Lower leg skin (tissue), 4 donors: ENCODE data around the gene DYNLT1. TPM values are rescaled to one million over a fixed set of nuclear protein-coding genes. Genes with fewer than 3 reads are reported as not detected.

Experiments
- DNase-seq, 2 donors: peaks; one replicate each; pipeline ENCODE4 v3.0.0-alpha.2; 2019; ENCODE audit warnings: low spot score in 2 of 2
- H3K4me3 ChIP-seq: fragments of 200-600 bp; sonication (generic); 2 replicates; pipeline ENCODE4 v1.5.1; 2017; ENCODE audit warnings: mild to moderate bottlenecking, low read depth; ENCODE audit not compliant: poor library complexity, severe bottlenecking
- POLR2A ChIP-seq, 2 donors: fragments of 450-650 bp; IDR thresholded peaks; one replicate each; pipeline ENCODE4 v1.6.1; 2016 to 2017; ENCODE audit warnings: antibody characterized with exemption in 2 of 2, mild to moderate bottlenecking in 1 of 2, moderate library complexity in 1 of 2
- WGBS, 2 donors: methylation state at CpG; one replicate each; pipeline ENCODE4 v1.1.5; 2018; 5-methylcytosine and 5-hydroxymethylcytosine counted together
- intact Hi-C: fragments of 100-400 bp; cut with DNase I; formaldehyde crosslinking; loops from one replicate; pipeline ENCODE4 v1.15.0; 2023; ENCODE audit warnings: low total_unique reads
- total RNA-seq, 4 donors: library from RNA; depleted of rRNA; stranded (reverse); fragments of >200 nt; gene quantifications; one replicate each; pipeline ENCODE4 v1.1.0, GENCODE V29; 2016
- TF ChIP-seq, protein P1 (sequence below), 3 donors: fragments of 450-650 bp; IDR thresholded peaks; one replicate each; pipeline ENCODE4 v1.5.1; 2016; ENCODE audit warnings: antibody characterized with exemption in 3 of 3, mild to moderate bottlenecking in 3 of 3, moderate library complexity in 2 of 3

DYNLT1 gene
- total RNA-seq, 4 donors from 2014 or later = 27.0 to 48.6 (median 36.3) TPM

DNA sequence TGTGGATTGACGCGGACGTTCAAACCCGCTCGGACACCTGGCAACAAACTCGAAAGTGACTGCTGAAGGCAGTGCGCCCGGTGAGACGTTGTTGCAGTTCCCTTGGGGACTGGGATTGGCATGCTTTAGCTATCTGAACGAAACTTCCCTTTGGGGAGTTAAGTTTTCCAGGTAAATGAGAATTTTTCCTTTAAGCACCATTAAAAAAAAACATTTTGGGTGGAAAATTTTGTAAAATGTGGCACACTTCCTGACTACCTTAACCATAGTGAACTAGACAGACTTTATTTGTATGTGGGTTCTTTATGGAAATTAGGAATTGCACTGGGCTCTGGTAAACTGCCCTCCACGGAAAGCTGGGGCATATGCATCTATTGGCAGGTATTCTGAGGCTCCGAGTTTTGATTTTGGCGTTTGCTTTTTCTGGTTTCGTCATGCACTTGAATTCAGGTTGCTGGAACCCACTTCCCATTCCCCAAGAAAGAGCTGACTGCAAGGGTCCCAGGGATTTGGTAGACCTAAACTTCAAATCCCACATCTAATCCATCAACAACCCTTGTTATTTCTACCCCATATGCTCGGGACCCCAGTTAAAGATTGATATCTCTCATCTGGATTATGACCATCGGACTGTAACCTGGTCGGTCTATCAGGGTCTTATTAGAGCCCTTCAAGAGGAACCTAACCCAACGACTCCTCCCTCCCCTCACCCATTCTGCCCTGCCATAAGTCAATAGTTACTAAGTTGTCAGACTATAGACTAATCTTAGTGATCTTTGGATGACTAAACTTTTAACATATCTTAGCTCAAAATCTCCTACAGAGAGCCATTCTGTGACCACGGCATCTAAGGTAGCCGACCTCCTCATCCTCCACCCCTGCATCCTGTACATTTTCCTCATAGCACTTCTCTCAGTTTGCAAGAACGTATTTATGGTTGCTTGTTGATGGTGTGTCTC is 800 bp upstream of the DYNLT1 start:
- 32 to 33% methylated on average over 21 of the region's 21 CpGs for WGBS, 2 donors
- peak in 1 of 2 donors; percentile 79 for DNase-seq
- intact Hi-C loops = no loop called here
- TF ChIP-seq POLR2A (IDR thresholded peaks at IDR 0.05) = no peak
- TF ChIP-seq, protein P1, sequence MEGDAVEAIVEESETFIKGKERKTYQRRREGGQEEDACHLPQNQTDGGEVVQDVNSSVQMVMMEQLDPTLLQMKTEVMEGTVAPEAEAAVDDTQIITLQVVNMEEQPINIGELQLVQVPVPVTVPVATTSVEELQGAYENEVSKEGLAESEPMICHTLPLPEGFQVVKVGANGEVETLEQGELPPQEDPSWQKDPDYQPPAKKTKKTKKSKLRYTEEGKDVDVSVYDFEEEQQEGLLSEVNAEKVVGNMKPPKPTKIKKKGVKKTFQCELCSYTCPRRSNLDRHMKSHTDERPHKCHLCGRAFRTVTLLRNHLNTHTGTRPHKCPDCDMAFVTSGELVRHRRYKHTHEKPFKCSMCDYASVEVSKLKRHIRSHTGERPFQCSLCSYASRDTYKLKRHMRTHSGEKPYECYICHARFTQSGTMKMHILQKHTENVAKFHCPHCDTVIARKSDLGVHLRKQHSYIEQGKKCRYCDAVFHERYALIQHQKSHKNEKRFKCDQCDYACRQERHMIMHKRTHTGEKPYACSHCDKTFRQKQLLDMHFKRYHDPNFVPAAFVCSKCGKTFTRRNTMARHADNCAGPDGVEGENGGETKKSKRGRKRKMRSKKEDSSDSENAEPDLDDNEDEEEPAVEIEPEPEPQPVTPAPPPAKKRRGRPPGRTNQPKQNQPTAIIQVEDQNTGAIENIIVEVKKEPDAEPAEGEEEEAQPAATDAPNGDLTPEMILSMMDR (IDR thresholded peaks at IDR 0.05) = no peak
- H3K4me3 ChIP-seq = peak overlapping the region; percentile 86

DNA sequence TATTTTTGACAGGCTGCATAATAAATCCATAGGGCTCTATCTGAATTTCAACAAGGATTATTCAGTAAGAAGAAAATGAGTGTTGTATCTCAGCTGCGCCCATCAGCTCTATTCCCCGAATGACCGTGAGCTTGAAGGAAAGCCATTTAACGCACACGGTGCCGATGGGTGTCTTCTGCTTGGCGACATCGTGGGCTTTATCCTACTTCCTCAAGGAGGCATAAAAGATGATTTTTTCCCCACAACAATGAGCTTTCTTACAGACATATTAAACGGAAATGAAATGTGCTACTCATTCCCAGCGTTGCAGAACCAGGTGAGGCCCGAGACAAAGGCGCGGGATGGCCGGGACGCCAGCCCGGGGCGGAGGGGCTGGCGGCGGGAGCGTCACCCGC is 710 bp downstream of the DYNLT1 start:
- TF ChIP-seq, protein P1 (IDR thresholded peaks at IDR 0.05) = no peak
- TF ChIP-seq POLR2A (IDR thresholded peaks at IDR 0.05) = no peak
- H3K4me3 ChIP-seq = peak overlapping the region; percentile 86
- no peak for DNase-seq
- intact Hi-C loops = no loop called here
- WGBS, 2 donors = 1% methylated on average over 18 to 20 of the region's 21 CpGs

DNA sequence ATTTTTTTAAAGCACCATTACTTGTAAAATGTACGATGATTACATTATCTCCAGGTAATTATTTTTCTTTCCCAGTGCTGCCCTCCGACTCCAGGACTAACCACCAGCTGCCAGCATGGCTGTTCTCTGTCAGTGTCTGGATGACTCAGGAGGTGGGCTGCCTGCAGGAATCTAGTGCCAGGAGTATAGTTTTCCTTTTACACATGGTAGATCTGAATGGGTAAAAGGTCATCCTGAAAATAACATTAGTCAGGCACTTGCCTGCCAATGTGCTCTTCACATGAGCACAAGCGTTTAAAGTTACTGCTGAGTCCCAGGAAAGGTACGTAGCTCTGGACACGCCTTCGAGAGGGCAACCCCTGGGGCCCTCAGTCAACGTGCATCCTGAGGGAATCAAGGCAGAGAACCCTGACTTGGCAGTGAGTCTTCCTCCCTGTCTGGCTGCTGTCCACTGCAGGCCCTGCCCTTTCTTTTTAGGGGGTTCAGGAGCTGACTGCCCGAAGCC is 2.4 kb downstream of the DYNLT1 start:
- peak in 1 of 2 donors; percentile 73 for DNase-seq
- intact Hi-C loops = no loop called here
- H3K4me3 ChIP-seq = no peak overlapping the region
- 58 to 62% methylated on average over 8 of the region's 8 CpGs for WGBS, 2 donors
- no peak for TF ChIP-seq POLR2A (IDR thresholded peaks at IDR 0.05)
- TF ChIP-seq, protein P1 (IDR thresholded peaks at IDR 0.05) = no peak

DNA sequence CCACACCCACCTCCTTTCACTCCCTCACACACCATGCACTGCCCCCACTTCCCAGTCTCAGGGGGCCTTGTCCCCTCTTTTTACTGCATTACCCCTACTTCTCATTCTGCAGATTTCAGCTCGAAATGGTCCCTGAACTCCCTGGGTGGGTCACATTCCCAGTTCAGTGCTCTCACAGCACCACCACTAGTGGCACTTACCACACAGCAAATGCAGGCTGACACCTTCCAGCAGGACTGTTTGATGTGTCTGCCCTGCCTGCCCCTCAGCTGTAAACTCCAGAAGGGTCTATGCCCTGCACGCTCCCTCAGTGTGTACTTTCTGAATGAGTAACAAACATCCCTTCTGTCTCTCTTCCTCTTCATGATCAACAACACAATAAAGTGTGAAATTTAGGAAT is 4.0 kb downstream of the DYNLT1 start:
- H3K4me3 ChIP-seq = no peak overlapping the region
- TF ChIP-seq POLR2A (IDR thresholded peaks at IDR 0.05) = no peak
- TF ChIP-seq, protein P1 (IDR thresholded peaks at IDR 0.05) = no peak
- DNase-seq = no peak
- 93 to 97% methylated on average over 2 of the region's 2 CpGs for WGBS, 2 donors
- intact Hi-C loops = no loop called here

DNA sequence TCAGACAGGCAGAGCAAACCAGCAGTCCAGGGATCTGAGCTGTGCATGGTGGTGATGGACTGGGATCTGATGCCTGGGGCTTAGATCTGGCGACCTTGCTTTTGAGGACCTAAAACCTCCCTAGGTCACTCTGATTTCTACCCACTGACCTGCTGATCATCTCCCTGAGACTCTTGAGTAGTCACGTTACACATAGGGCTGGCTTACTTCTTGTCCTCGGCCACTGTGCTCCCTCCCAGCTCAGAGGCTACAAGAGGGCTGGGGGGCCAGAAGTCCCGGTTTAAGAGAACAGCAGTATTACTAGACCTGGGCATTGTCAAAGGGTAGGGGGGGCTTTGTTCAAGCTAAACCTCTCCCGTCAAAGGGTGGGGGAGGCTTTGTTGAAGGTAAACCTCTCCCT is 5.5 kb downstream of the DYNLT1 start:
- DNase-seq = no peak
- H3K4me3 ChIP-seq = no peak overlapping the region
- TF ChIP-seq POLR2A (IDR thresholded peaks at IDR 0.05) = no peak
- TF ChIP-seq, protein P1 (IDR thresholded peaks at IDR 0.05) = no peak
- intact Hi-C loops = no loop called here
- WGBS, 2 donors = 90 to 93% methylated on average over 5 of the region's 5 CpGs
